ENCODE results near the gene CAND2. TPM values are rescaled to one million over a fixed set of nuclear protein-coding genes. Genes with fewer than 3 reads are reported as not detected.
"Not testable (repeated sequence)": the region's sequence is repeated elsewhere in the genome, so short reads cannot be mapped to it uniquely, and the experiment has no call there.

CAND2 gene
- total RNA-seq, 2 donors from 2014 or later: 1.2 to 1.6 TPM

- H3K27me3 Mint-ChIP-seq: peaks cover 59% of the 10 kb centered on the region
- H3K9me3 ChIP-seq (ENCODE audit: control insufficient read depth, low read length, poor library complexity, severe bottlenecking): no peaks in the 10 kb centered on the region
Measured at GRCh38 chr3:12870942-12871341, 74.5 kb downstream of the CAND2 start.

GRCh38 chr3:12871404-12871983 lies 75.0 kb downstream of the CAND2 start:
- ATAC-seq: no peak
- Mint-ChIP-seq H3K4me3 (no peak overlapping the region), H3K4me1 (peaks cover 18% of the 10 kb centered on the region), H3K27me3 (peaks cover 59% of the 10 kb centered on the region), H3K36me3 (ENCODE audit: low read depth) (no peaks in the 10 kb centered on the region), H3K27ac (no peak overlapping the region)
- H3K9me3 ChIP-seq (ENCODE audit: control insufficient read depth, low read length, poor library complexity, severe bottlenecking): no peaks in the 10 kb centered on the region
- DNase-seq: no peak

More at GRCh38 chr3:12870942-12871341, 74.5 kb downstream of the CAND2 start:
- Mint-ChIP-seq H3K4me1 (peaks cover 18% of the 10 kb centered on the region), H3K36me3 (ENCODE audit: low read depth) (no peaks in the 10 kb centered on the region), H3K27ac (no peak overlapping the region), H3K4me3 (peak overlapping the region; percentile 36)
- DNase-seq (no peak), ATAC-seq (no peak)

GRCh38 chr3:12875857-12876836 lies 79.7 kb downstream of the CAND2 start:
- ATAC-seq (peak; percentile 41), DNase-seq (no peak)
- Mint-ChIP-seq H3K4me1 (peaks cover 4% of the 10 kb centered on the region), H3K36me3 (ENCODE audit: low read depth) (no peaks in the 10 kb centered on the region), H3K4me3 (no peak overlapping the region), H3K27me3 (peaks cover 31% of the 10 kb centered on the region), H3K27ac (no peak overlapping the region)
- H3K9me3 ChIP-seq (ENCODE audit: control insufficient read depth, low read length, poor library complexity, severe bottlenecking): no peaks in the 10 kb centered on the region

GRCh38 chr3:12877040-12877439 lies 80.6 kb downstream of the CAND2 start:
- H3K27ac Mint-ChIP-seq: no peak overlapping the region
- ATAC-seq: no peak
- no peak for DNase-seq
- H3K36me3 Mint-ChIP-seq (ENCODE audit: low read depth): no peaks in the 10 kb centered on the region
- H3K4me1 Mint-ChIP-seq: peaks cover 2% of the 10 kb centered on the region
- no peaks in the 10 kb centered on the region for H3K9me3 ChIP-seq (ENCODE audit: control insufficient read depth, low read length, poor library complexity, severe bottlenecking)
- peaks cover 31% of the 10 kb centered on the region for H3K27me3 Mint-ChIP-seq
- no peak overlapping the region for H3K4me3 Mint-ChIP-seq

- peaks cover 2% of the 10 kb centered on the region for H3K4me1 Mint-ChIP-seq
- ATAC-seq (no peak), DNase-seq (no peak)
- H3K27me3 Mint-ChIP-seq: peaks cover 25% of the 10 kb centered on the region
- H3K4me3 Mint-ChIP-seq: no peak overlapping the region
- H3K27ac Mint-ChIP-seq: no peak overlapping the region
- H3K36me3 Mint-ChIP-seq (ENCODE audit: low read depth): no peaks in the 10 kb centered on the region
- H3K9me3 ChIP-seq (ENCODE audit: control insufficient read depth, low read length, poor library complexity, severe bottlenecking): no peaks in the 10 kb centered on the region
Measured at GRCh38 chr3:12878141-12878574, 81.7 kb downstream of the CAND2 start.

GRCh38 chr3:12878758-12879157 lies 82.3 kb downstream of the CAND2 start:
- not testable (repeated sequence) for DNase-seq; H3K4me3 Mint-ChIP-seq; H3K9me3 ChIP-seq (ENCODE audit: control insufficient read depth, low read length, poor library complexity, severe bottlenecking); ATAC-seq; H3K27ac Mint-ChIP-seq; H3K4me1 Mint-ChIP-seq; H3K36me3 Mint-ChIP-seq (ENCODE audit: low read depth)
- H3K27me3 Mint-ChIP-seq: peaks cover 21% of the 10 kb centered on the region

GRCh38 chr3:12879191-12879815 lies 82.8 kb downstream of the CAND2 start:
- Mint-ChIP-seq H3K4me1 (peaks cover 2% of the 10 kb centered on the region), H3K4me3 (no peak overlapping the region), H3K27ac (no peak overlapping the region), H3K36me3 (ENCODE audit: low read depth) (no peaks in the 10 kb centered on the region), H3K27me3 (peaks cover 19% of the 10 kb centered on the region)
- ATAC-seq: no peak
- no peak for DNase-seq
- no peaks in the 10 kb centered on the region for H3K9me3 ChIP-seq (ENCODE audit: control insufficient read depth, low read length, poor library complexity, severe bottlenecking)

GRCh38 chr3:12881858-12882257 lies 85.4 kb downstream of the CAND2 start:
- H3K4me3 Mint-ChIP-seq; ATAC-seq; DNase-seq; H3K4me1 Mint-ChIP-seq; H3K36me3 Mint-ChIP-seq (ENCODE audit: low read depth); H3K9me3 ChIP-seq (ENCODE audit: control insufficient read depth, low read length, poor library complexity, severe bottlenecking): not testable (repeated sequence)
- Mint-ChIP-seq H3K27ac (peak overlapping the region; percentile 34), H3K27me3 (peaks cover 15% of the 10 kb centered on the region)

GRCh38 chr3:12882336-12883310 lies 86.1 kb downstream of the CAND2 start:
- H3K27ac Mint-ChIP-seq: no peak overlapping the region
- DNase-seq: no peak

GRCh38 chr3:12884186-12884680 lies 87.8 kb downstream of the CAND2 start:
- H3K9me3 ChIP-seq (ENCODE audit: control insufficient read depth, low read length, poor library complexity, severe bottlenecking): no peaks in the 10 kb centered on the region
- peaks cover 36% of the 10 kb centered on the region for H3K27me3 Mint-ChIP-seq
- DNase-seq (no peak), ATAC-seq (no peak)
- peaks cover 2% of the 10 kb centered on the region for H3K36me3 Mint-ChIP-seq (ENCODE audit: low read depth)
- no peak overlapping the region for H3K27ac Mint-ChIP-seq
- peaks cover 8% of the 10 kb centered on the region for H3K4me1 Mint-ChIP-seq
- H3K4me3 Mint-ChIP-seq: no peak overlapping the region

More at GRCh38 chr3:12882336-12883310, 86.1 kb downstream of the CAND2 start:
- Mint-ChIP-seq H3K27me3 (peaks cover 23% of the 10 kb centered on the region), H3K4me1 (peaks cover 8% of the 10 kb centered on the region), H3K36me3 (ENCODE audit: low read depth) (peaks cover 2% of the 10 kb centered on the region), H3K4me3 (no peak overlapping the region)
- H3K9me3 ChIP-seq (ENCODE audit: control insufficient read depth, low read length, poor library complexity, severe bottlenecking): no peaks in the 10 kb centered on the region
- no peak for ATAC-seq
